Measurements from ENCODE around the gene OTUD4. TPM values are rescaled to one million over a fixed set of nuclear protein-coding genes. Genes with fewer than 3 reads are reported as not detected.

The OTUD4 gene
- total and polyA plus RNA-seq, 9 of the 15 experiments (the other 6 are each of a cell fraction or from before 2014, with no cell fraction given): 4.2 to 29.0 (median 24.8) TPM

DNA sequence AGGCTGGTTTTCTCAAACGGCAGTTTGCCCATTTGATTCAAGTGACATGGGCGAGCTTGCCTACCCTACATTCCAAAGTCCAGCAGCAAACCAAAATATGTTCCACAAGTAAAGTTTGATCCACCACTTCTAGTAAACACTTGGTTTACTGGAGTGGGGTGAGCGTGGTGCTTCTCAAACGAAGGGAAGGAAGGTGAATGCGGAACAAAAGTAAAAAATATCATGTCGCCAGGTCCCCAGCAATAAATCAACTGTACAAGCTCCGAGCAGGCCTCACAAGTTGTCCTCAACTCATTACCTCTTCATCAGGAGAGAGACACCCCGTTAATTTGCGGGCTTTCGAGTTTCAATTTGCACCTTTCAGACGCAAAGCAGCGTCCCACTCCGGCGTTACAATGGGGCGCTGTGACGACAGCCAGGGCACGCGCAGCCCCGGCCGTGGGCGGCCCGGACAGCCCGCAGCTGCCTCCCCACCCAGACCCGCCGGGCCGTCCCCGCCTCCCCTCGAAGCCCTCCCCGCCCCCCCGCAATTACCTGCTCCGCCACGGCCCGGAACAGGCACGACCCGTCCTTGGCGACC, 1.0 kb downstream of the OTUD4 start (continued):
- TF ChIP-seq CBFA2T2 (conservative IDR thresholded peaks at IDR 0.05): no peak
- no peak for TF ChIP-seq SOX6 (IDR thresholded peaks at IDR 0.05)
- TF ChIP-seq MAFG (tag; conservative IDR thresholded peaks at IDR 0.05): no peak
- no peak for TF ChIP-seq ZNF76 (CRISPR knock-in tag; IDR thresholded peaks at IDR 0.05; ENCODE audit: borderline replicate concordance)
- no peak for TF ChIP-seq PHF8 (IDR thresholded peaks at IDR 0.05; ENCODE audit: borderline replicate concordance, low read length)
- TF ChIP-seq TEAD2 (tag; IDR thresholded peaks at IDR 0.05): no peak
- TF ChIP-seq SMARCA5 (IDR thresholded peaks at IDR 0.05): no peak
- no peak for TF ChIP-seq MCM2 (IDR thresholded peaks at IDR 0.05; ENCODE audit: low read depth)
- TF ChIP-seq U2AF2 (optimal IDR thresholded peaks at IDR 0.05; ENCODE audit: low read depth, low read length): no peak
- TF ChIP-seq KDM2B (CRISPR knock-in tag; IDR thresholded peaks at IDR 0.05): no peak
- TF ChIP-seq, protein P1, sequence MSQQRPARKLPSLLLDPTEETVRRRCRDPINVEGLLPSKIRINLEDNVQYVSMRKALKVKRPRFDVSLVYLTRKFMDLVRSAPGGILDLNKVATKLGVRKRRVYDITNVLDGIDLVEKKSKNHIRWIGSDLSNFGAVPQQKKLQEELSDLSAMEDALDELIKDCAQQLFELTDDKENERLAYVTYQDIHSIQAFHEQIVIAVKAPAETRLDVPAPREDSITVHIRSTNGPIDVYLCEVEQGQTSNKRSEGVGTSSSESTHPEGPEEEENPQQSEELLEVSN (IDR thresholded peaks at IDR 0.05; ENCODE audit: borderline replicate concordance in 1 of 2, extremely low read depth in 1 of 2, insufficient read depth in 1 of 2, insufficient read length in 1 of 2, low read depth in 1 of 2, low read length in 1 of 2, poor library complexity in 1 of 2, severe bottlenecking in 1 of 2): peak in 1 of 2 experiments; percentile 66
- no peak for TF ChIP-seq ZNF282 (CRISPR knock-in tag; IDR thresholded peaks at IDR 0.05)
- no peak for TF ChIP-seq RHOXF2B (CRISPR knock-in tag; conservative IDR thresholded peaks at IDR 0.05)
- no peak for TF ChIP-seq ZNF77 (CRISPR knock-in tag; IDR thresholded peaks at IDR 0.05)
- no peak for TF ChIP-seq ESRRA (IDR thresholded peaks at IDR 0.05; ENCODE audit: borderline replicate concordance, low read depth)
- TF ChIP-seq POLR2A (conservative IDR thresholded peaks at IDR 0.05): peak; percentile 59
- TF ChIP-seq PHB2 (IDR thresholded peaks at IDR 0.05; ENCODE audit: low read depth): no peak
- TF ChIP-seq CREB1 (IDR thresholded peaks at IDR 0.05): peak; percentile 51
- no peak for TF ChIP-seq CREB1 (CRISPR knock-in tag; IDR thresholded peaks at IDR 0.05)
- TF ChIP-seq, protein P2, sequence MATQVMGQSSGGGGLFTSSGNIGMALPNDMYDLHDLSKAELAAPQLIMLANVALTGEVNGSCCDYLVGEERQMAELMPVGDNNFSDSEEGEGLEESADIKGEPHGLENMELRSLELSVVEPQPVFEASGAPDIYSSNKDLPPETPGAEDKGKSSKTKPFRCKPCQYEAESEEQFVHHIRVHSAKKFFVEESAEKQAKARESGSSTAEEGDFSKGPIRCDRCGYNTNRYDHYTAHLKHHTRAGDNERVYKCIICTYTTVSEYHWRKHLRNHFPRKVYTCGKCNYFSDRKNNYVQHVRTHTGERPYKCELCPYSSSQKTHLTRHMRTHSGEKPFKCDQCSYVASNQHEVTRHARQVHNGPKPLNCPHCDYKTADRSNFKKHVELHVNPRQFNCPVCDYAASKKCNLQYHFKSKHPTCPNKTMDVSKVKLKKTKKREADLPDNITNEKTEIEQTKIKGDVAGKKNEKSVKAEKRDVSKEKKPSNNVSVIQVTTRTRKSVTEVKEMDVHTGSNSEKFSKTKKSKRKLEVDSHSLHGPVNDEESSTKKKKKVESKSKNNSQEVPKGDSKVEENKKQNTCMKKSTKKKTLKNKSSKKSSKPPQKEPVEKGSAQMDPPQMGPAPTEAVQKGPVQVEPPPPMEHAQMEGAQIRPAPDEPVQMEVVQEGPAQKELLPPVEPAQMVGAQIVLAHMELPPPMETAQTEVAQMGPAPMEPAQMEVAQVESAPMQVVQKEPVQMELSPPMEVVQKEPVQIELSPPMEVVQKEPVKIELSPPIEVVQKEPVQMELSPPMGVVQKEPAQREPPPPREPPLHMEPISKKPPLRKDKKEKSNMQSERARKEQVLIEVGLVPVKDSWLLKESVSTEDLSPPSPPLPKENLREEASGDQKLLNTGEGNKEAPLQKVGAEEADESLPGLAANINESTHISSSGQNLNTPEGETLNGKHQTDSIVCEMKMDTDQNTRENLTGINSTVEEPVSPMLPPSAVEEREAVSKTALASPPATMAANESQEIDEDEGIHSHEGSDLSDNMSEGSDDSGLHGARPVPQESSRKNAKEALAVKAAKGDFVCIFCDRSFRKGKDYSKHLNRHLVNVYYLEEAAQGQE (IDR thresholded peaks at IDR 0.05; ENCODE audit: borderline replicate concordance): peak; percentile 74
- TF ChIP-seq, protein P2 (CRISPR knock-in tag; IDR thresholded peaks at IDR 0.05; ENCODE audit: low read depth): no peak
- no peak for TF ChIP-seq PHTF2 (CRISPR knock-in tag; IDR thresholded peaks at IDR 0.05)
- no peak for TF ChIP-seq PTRF (tag; IDR thresholded peaks at IDR 0.05)
- TF ChIP-seq PYGO2 (tag; IDR thresholded peaks at IDR 0.05): no peak

Measured in K562 (cell line).